ENCODE results near the gene PAMR1. TPM values are rescaled to one million over a fixed set of nuclear protein-coding genes. Genes with fewer than 3 reads are reported as not detected.

PAMR1 gene
- total RNA-seq, 1 donor from 2014 or later: 14.5 TPM

DNA sequence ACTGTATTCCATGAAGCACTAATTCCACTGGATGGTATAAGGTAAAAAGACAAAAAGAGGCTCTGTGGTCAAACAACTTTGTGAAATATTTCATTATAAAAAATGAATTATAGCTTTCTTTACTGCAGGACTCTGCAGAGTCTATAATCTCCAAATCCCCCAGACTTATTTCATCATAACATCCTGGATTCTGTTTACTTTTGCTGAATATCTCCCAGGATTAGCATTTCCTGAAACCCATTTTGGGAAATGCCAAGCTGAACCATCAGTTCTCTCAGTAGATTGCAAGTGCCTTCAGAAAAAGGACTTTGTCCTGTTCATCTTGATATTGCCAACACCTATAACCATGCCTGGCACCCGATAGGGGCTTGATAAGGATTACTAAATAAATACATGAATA, 7.9 kb downstream of the PAMR1 start:
- intact Hi-C loops (cut with DNase I): no loop called here
- DNase-seq (ENCODE audit: missing footprints) (no peak), ATAC-seq (no peak)

DNA sequence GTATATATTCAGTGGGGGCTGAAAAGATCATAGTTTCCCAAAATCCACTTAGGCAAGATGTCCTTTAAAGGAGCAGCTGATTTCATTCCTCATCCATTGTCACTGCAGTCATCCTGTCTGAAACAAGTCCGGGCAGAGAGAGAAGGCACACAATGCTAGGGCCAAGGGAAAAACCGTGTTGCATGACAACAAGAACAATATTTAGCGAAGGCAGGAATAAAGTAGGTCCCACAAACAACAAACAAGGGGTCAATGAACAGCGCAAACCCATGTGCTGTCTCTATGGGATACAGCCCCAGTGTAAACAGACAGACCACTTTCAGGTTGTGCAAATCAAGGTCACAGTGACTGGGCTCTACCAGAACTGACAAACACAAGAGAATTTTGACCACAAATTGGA, 9.0 kb downstream of the PAMR1 start:
- intact Hi-C loops (cut with DNase I): no loop called here
- ATAC-seq (no peak), DNase-seq (ENCODE audit: missing footprints) (no peak)

DNA sequence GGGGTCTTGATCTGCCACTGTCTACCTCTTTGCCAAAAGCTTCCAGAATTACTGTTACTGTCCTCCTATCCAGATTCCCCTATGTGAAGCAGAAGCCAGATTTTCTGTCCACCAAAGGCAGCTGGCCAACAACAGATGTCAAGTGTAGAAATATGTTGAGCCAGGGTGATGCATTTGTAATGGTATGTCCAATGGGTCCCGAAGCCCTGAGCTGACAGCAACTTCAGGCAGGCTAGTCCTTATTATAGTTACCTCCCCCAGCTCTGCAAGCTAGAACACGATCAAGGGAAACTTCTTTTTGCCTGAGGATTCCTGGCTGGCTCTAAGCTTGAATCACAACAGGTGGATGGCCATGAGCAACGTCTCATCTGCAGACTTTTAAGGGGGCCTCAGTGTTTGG, 10.2 kb downstream of the PAMR1 start:
- DNase-seq (ENCODE audit: missing footprints) (no peak), ATAC-seq (no peak)
- intact Hi-C loops (cut with DNase I): no loop called here

DNA sequence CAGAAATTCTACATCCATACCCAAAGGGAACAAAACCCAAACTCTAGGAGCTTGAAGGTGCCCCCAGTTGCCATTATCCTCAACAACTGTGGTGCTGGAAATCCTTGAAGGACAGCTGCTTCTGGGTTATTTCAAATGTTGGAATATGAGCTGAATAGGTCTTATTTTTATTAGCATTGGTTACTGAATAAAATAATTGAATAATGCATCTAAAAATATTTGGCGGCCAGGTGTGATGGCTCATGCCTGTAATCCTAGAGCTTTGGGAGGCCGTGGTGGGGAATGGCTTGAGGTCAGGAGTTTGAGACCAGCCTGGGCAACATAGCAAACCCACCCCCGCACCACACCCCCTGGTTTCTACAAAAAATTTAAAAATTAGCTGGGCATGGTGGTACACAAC, 10.9 kb downstream of the PAMR1 start:
- intact Hi-C loops (cut with DNase I): no loop called here
- ATAC-seq (no peak), DNase-seq (ENCODE audit: missing footprints) (no peak)

DNA sequence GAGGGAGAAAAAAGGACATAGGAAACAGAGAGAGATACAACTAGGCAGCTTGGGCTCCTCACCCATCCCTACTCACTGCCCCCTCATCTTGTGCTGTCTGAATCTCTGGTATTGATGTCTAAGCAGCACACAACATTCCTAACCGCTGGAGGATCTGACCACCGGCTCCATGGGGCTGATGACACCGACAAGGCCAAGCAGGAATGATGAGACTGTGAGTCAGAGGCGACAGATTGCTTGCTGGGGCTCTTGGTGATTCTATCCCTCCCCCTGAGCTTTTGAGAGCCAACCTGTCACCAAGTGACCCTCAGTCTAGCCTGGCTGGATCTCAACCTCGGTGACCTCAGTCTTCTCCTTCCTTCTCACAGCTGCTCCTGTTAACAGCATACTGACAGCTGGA, 13.8 kb downstream of the PAMR1 start:
- no peak for ATAC-seq
- DNase-seq (ENCODE audit: missing footprints): no peak
- intact Hi-C loops (cut with DNase I): no loop called here

DNA sequence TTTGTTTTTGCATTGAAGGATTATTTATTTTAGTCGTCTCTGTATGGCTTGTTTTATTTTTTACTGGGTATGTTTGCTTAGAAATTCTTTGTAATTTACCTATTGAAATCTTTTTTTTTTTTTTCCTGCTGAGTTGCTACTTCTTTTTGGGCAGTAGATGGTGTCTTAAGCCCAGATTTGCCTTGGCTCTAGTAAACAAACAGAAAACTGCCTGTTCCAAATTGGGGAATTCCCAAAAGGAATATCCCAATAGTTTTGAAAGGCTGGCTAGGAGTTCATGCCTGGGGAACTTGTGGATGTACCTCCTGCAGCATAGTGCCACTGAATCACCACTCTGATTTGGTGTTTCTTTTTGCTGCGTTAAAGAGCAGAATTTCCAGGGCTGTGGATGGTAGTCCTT, 17.7 kb downstream of the PAMR1 start:
- intact Hi-C loops (cut with DNase I): no loop called here
- ATAC-seq: no peak
- DNase-seq (ENCODE audit: missing footprints): no peak

DNA sequence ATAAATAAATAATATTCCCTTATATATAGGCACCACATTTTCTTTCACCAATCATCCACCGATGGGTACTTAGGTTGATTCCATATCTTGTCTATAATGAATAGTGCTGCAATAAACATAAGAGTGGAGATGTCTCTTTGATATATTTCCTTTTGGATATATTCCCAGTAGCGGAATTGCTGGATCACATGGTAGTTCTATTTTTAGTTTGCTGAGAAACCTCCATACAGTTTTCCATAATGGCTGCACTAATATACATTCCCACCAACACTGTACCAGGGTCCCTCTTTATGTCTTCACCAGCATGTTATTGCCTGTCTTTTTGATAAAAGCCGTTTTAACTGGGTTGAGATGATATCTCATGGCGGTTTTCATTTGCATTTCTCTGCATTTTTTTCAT, 23.6 kb downstream of the PAMR1 start:
- ATAC-seq (no peak), DNase-seq (ENCODE audit: missing footprints) (no peak)
- intact Hi-C loops (cut with DNase I): no loop called here

DNA sequence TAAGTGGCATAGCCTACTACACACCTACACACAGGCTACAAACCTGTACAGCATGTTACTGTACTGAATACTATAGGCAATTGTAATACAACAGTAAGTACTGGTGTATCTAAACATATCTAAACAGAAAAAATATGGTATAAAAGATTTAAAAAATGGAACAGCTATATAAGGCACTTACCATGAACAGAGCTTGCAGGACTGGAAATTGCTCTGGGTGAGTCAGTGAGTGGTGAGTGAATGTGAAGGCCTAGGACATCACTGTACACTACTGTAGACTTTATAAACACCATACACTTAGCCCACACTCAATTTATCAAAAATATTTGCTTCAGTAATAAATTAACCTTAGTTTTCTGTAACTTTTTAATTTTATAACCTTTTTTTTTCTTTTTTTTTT, 24.7 kb downstream of the PAMR1 start:
- ATAC-seq: no peak
- DNase-seq (ENCODE audit: missing footprints): no peak
- intact Hi-C loops (cut with DNase I): no loop called here

DNA sequence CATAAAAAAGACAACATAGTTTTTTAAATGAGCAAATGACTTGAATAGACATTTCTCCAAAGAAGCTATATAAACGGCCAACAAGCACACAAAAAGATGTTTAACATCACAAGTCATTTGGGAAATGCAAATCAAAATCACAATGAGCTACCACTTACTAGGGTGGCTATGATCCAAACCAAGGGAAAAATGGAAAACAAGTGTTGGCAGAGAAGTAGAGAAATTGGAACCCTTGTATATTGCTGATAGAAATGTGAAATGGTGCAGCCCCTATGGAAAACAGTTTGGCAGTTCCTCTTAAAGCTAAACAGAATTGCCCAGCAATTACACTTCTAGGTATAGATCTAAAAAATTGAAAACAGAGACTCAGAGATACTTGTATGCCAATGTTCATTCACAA, 29.0 kb downstream of the PAMR1 start:
- ATAC-seq (no peak), DNase-seq (ENCODE audit: missing footprints) (no peak)
- intact Hi-C loops (cut with DNase I): no loop called here

DNA sequence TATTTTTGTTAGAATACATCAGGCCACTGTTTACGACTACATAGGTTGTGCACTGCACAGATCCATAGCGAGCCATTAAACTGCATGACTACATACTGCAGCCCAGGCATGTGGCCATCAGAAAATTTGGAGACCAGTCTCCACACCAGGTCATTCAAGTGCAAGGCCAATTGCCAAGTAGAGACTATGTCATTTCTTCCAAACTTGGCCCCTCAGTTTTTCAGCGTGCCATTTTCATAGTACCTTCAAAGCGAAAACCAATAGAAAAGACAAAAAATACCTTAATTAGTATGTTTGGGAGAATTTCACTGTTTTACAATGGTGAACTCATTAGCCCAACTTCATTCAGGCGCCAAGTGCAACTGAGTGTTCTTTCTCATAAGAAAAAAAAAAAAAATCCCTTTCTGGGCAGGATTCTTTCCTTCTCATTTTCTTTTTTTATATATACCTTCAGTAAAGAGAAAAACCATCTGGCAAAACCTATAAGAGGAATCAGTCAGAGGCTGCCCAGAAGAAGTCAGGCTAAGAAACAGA, 30.4 kb downstream of the PAMR1 start:
- DNase-seq (ENCODE audit: missing footprints) (no peak), ATAC-seq (no peak)
- intact Hi-C loops (cut with DNase I): no loop called here

DNA sequence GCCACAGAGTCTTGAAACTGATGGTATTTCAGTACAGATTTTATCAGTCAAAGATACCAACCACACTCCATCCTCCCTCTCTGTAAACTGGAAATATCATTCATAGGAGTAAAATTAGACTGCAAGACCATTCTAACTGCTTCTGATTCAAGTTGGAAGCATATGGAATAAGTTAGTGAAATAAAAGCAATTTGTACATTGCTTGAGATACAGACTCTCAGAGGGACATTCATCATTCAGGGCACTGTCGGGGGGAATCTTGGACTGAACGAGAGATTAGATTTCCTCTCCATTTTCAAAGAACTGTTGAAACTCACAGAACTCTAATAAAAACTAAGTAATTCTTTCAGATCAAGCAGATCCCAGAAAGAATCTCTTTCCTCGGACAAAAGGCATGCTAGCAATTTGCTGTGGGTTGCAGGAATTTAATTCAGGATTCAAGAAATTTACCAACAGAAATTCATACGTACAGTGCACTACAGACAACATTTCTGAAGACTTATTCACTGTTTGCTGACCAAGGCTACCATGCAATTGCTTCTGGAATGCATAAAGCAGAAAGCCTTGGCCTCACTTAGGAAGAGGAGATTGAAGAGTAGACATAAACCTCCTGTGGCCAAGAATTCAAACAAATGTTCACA, 34.1 kb downstream of the PAMR1 start:
- ATAC-seq (no peak), DNase-seq (ENCODE audit: missing footprints) (no peak)
- intact Hi-C loops (cut with DNase I): no loop called here

DNA sequence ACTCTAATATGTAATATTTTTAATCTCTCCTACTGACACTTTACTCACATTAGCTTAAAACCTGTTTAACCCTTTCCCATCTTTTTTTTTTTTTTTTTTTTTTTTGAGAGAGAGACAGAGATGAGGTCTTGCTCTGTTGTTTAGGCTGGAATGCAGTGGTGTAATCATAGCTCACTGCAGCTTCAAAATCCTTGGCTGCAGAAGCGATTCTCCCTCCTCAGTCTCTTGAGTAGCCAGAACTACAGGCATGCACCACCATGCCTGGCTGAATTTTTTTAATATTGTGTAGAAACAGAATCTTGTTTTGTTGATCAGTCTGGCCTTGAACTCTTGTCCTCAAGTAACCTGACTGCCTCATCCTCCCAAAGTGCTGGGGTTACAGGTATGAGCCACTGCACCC, 37.3 kb downstream of the PAMR1 start:
- DNase-seq (ENCODE audit: missing footprints) (no peak), ATAC-seq (peak; percentile 26)
- intact Hi-C loops (cut with DNase I): loop anchor here (5.0 to 10.0 kb wide), 4 partner anchors 57 to 779 kb away; no protein-coding TSS in a partner anchor

DNA sequence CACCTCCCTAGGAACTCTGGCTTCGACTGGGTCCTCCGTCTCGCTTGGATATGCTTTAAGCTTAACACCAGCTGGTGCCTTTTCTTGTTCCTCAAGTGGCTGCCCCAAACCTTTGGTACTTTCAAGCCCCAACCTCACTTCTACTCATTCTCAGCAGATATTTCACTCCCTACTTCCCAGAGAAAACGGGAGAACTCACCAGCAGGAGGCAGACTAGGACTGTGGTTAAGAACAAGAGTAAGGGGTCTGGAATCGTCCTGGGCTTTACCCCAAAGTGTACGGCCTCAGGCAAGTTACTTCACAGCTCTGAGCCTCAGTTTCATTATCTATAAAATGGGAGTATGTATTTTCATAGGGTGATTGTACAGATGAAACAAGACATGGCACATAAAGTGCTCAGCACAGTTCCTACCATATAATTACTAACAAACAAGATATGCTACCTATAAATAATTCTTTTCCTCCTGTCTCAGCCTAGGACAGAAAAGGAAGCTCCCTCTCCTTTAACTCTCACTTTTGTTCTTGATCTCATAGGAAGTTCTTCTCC, 37.8 kb downstream of the PAMR1 start:
- intact Hi-C loops (cut with DNase I): loop anchor here (5.0 to 10.0 kb wide), 4 partner anchors 57 to 780 kb away; no protein-coding TSS in a partner anchor
- DNase-seq (ENCODE audit: missing footprints): no peak
- peak; percentile 47 for ATAC-seq

DNA sequence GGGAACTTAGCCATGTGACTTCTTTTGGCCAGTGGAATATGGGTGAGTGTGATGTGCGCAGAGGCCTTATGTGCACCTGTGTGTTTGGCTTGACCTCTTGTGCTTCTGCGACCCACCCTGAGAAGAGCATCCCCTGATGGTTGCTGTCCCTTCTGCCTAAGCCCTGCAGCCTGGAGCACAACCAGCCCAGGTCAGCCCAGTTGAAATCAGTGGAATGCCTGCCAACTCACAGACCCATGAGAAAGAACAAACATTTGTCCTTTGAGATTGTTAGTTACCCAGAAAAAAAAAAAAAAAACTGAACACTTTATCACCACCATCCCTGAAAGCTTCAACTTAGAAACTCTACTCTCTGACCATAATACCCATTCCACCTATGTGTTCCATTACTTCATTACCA, 38.5 kb downstream of the PAMR1 start:
- ATAC-seq: no peak
- DNase-seq (ENCODE audit: missing footprints): no peak
- intact Hi-C loops (cut with DNase I): loop anchor here (5.0 to 10.0 kb wide), 4 partner anchors 58 to 780 kb away; no protein-coding TSS in a partner anchor

DNA sequence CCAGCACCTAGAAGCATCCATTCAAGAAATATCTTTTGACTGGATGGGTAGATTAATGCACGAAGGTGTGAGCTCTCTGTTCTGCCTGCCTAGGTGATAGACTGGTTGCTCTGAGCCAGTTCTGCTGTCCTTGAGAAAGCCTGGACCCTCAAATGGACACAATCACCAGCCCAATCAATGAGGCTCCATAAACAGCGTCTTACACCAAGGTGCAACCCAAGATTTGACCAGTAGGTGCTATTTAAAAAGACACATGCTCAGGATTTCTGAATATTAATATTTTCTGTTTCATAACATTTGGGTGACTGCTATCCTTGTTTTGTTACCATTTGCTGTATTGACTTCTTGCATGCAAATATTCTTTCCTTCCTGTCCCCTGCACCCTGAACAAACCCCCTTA, 39.0 kb downstream of the PAMR1 start:
- DNase-seq (ENCODE audit: missing footprints): no peak
- intact Hi-C loops (cut with DNase I): loop anchor here (5.0 to 10.0 kb wide), 4 partner anchors 58 to 781 kb away; no protein-coding TSS in a partner anchor

DNA sequence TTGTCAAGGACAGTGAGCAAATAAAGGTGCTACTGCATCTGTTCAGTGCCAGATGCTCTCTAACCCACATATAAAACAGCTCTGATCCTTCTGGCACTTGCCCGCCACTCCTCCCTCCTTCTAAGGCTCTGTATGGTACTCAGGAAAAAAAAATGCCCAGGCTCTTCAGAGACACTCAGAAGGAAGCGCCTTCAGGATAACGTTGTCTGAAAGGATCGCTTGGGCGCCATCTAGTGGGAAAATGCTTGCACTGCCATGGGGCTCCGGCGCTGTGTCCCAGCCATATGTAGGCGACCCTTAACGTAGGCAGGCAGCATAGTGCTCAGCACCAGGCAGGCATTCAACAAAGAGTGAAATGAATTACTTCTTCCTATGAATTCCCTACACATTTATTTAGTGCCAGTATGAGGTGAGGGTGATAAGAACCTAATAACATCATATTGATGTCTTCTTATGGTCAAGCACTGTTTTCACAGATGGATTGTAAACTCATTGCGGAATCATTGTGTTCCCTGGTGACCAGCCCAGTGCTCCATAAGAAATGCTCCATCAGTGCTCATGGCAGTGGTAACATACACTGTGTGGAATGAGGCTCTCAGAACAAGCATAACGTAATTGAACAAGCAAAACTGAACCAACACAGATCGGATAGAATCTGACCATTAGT, 39.6 kb downstream of the PAMR1 start:
- DNase-seq (ENCODE audit: missing footprints) (peak; percentile 80), ATAC-seq (peak; percentile 81)
- intact Hi-C loops (cut with DNase I): loop anchor here (5.0 to 10.0 kb wide), 4 partner anchors 59 to 782 kb away; no protein-coding TSS in a partner anchor

More for the DNA sequence above, 39.0 kb downstream of the PAMR1 start:
- no peak for ATAC-seq

DNA sequence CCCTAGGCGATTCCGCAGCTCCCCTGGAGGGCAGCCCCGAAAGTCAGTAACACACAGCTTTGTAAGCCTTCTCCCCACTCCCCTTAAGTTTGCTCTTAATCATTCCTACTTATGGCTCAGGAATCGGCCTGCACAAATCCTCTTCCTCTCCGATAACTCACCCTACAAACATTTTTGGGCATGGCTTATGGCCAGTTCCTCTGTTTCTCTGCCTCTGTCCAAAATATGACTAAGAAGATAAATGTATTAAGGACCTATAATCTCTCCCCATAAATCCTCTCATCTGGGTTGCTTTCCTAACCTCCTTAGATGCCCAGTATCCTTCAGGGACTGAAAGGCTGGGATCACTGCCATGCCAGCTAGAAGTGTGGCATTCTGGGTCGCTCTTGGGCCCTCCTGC, 41.0 kb downstream of the PAMR1 start:
- ATAC-seq: no peak
- no peak for DNase-seq (ENCODE audit: missing footprints)
- intact Hi-C loops (cut with DNase I): loop anchor here (10.0 kb wide), 2 partner anchors 60 to 560 kb away; no protein-coding TSS in a partner anchor

DNA sequence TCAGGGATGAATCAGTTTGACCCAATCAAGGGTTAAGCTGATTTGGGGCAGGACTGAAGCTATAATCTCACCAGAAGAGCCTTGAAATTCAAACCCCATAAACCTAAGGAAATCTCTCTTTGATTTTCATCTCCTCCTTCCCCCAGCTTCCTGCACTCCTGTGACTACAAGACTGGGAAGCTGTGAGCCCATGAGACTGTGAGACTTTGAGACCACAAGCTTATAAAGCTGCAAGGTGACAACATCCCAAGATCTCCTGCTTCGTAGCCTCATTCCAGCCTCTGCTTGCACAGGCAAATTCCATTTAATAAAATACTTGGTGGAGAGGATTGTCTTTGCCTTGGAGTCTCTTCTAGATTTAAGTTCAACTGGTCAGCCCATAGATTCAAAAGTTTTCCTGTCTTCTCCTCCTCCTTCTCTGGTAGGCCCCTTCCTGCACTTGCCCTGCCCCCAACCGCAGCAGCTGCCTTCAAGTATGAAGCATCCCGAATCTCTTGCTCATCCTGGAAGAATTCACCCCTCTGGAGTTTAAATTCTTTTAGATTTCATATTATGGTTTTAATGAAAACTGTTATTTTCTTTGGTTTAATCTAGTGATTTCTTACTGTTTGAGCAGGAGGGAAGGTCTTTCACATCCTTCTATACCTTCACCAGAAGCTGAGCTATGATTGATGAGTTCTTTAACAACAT, 42.1 kb downstream of the PAMR1 start:
- ATAC-seq: no peak
- DNase-seq (ENCODE audit: missing footprints): no peak
- intact Hi-C loops (cut with DNase I): loop anchor here (10.0 kb wide), 2 partner anchors 62 to 558 kb away; no protein-coding TSS in a partner anchor

DNA sequence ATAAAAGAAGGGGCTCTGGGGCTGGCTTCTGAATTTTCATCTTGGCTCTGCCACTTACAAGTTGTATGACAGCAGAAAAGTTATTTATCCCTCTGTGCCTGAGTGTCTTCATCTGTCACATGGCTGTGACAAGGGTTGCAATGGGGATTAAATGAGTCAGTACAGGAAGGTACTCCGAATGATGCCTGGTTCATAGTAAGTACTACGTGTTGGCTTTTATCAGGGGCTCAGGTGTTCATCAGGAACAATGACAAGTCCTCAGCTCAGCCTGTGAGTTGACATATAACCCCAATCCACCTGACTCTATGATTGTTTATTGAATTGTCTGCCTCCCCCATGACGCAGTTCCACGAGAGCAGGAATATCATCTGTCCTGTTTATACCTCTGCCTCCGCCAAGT, 45.7 kb downstream of the PAMR1 start:
- ATAC-seq (no peak), DNase-seq (ENCODE audit: missing footprints) (no peak)
- intact Hi-C loops (cut with DNase I): loop anchor here (10.0 kb wide), 2 partner anchors 65 to 555 kb away; no protein-coding TSS in a partner anchor
